Hepatic stellate cell (primary cell): Measurements from ENCODE around the gene SEC23IP.

ENCODE experiments used
- DNase-seq: peaks from one replicate; pipeline ENCODE4 v3.0.0; 2011; ENCODE audit warnings: low spot score

Gene SEC23IP

GRCh38 chr10:119940487-119940886 lies 48.0 kb downstream of the SEC23IP start:
- no peak for DNase-seq

- DNase-seq = no peak
These were observed 50.4 kb downstream of the SEC23IP start for GRCh38 chr10:119942973-119943372.

GRCh38 chr10:119945805-119946204 lies 53.3 kb downstream of the SEC23IP start:
- DNase-seq = no peak

GRCh38 chr10:119947300-119947699 lies 54.8 kb downstream of the SEC23IP start:
- peak; percentile 32 for DNase-seq

GRCh38 chr10:119957451-119957850 lies 64.9 kb downstream of the SEC23IP start:
- no peak for DNase-seq

GRCh38 chr10:119962837-119963236 lies 70.3 kb downstream of the SEC23IP start:
- no peak for DNase-seq

- DNase-seq = no peak
These were observed 74.5 kb downstream of the SEC23IP start for GRCh38 chr10:119967066-119967465.

GRCh38 chr10:119969609-119970008 lies 77.1 kb downstream of the SEC23IP start:
- no peak for DNase-seq

- no peak for DNase-seq
These were observed 77.6 kb downstream of the SEC23IP start for GRCh38 chr10:119970107-119970506.

- no peak for DNase-seq
These were observed 78.4 kb downstream of the SEC23IP start for GRCh38 chr10:119970963-119971362.

GRCh38 chr10:119973281-119973680 lies 80.8 kb downstream of the SEC23IP start:
- DNase-seq = no peak

- DNase-seq = no peak
These were observed 83.9 kb downstream of the SEC23IP start for GRCh38 chr10:119976421-119976820.

GRCh38 chr10:119980956-119981750 lies 88.6 kb downstream of the SEC23IP start:
- no peak for DNase-seq

- DNase-seq = no peak
These were observed 89.3 kb downstream of the SEC23IP start for GRCh38 chr10:119981826-119982225.

GRCh38 chr10:119988333-119988732 lies 95.8 kb downstream of the SEC23IP start:
- DNase-seq = no peak

- DNase-seq = no peak
These were observed 97.4 kb downstream of the SEC23IP start for GRCh38 chr10:119989966-119990365.

GRCh38 chr10:119991066-119991465 lies 98.5 kb downstream of the SEC23IP start:
- DNase-seq = no peak

GRCh38 chr10:119991816-119992215 lies 99.3 kb downstream of the SEC23IP start:
- DNase-seq = no peak
